SKM-1 (cell line): ENCODE data around the gene FYN.
"Not testable (repeated sequence)": the region's sequence is repeated elsewhere in the genome, so short reads cannot be mapped to it uniquely, and the experiment has no call there.

Experiments
- DNase-seq: peaks from one replicate; lab custom pipeline; 2025; ENCODE audit not compliant: unreplicated experiment; lab: John Stamatoyannopoulos, UW

FYN gene

DNA sequence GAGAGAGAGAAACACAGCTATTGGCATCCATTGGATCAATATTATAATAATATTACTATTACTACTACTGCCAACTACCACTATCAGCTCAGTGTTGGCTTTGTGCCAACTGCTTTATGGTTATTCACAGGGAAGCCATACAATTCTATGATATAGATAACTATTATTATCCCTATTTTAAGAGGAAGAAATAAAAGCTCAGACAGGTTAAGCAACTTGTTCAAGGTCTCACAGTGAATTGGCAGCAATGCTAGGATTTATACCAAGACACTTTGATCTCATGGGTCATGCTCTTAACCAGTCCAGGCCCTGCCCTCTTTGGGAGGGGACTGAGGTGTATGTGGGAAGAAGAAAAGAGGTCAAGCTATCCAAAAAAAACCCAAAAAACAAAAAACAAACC, 185.6 kb downstream of the FYN start:
- DNase-seq, result no peak

DNA sequence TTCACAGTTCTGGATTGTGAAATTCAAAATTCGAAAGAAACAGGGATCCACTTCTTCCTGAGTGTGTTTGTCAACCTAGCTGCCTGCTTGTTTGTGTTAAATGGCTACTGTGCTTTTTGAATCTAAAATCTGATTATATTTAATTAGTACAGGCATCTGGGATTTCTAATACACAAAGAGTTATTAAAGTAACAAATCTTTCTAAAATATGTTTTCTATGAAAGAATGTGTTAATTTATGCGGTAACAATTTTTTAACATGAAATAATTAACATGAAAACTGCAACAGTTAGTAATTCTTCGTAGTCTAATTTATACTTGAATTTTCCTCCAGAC, 186.4 kb downstream of the FYN start:
- DNase-seq, result no peak

DNA sequence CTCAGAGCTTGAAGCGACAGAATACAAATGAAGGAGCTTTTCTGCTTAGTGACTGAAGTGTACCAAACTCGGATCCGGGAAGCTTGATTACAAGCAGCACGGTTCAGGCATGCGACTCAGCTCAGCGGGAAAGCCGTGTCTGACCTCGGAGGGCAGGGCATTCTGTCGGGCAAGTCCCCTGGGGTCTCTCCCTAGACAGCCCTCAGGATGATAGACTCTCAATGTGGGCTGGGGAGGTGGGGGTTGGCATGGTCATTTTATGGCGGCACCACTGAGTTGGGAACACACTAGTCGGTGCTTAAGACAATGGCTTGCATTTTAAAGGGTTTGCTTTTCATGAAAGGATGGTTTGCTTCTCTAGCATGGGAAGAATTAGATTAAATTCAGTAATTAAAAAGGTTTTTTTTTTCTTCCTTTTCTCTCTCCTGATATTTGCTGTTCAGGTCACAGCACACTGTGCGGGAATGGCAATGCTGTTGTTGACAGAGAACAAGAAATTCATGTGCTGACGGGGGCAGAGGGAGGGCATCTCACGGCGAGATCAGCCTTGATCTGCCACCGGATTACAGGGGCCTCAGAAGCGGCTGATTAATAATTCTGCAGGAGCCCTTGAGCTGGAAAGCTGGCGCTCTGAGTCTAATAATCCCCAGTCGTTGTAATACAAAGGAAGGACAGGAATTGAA, 186.9 kb downstream of the FYN start:
- no peak for DNase-seq

DNA sequence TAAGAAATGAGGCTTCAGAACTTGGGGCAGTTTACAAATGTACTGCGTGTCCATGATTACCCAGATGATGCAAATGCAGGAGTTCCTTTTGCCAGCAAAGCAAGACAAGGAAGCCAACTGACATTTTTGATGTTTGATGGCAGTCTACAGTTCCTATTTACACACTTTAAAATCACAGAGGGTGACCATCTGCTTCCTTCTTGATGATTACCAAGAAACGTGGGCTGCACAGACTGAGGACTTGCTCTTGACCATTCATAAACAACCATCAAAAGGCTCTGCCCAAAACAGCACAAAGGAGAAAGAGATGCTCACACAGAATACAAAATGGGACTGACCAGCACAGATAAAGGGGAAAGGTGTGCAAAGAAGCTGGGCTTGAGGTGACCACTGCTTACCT, 187.7 kb downstream of the FYN start:
- DNase-seq, result no peak

GRCh38 chr6:111685058-111685457, 188.2 kb downstream of the FYN start:
- no peak for DNase-seq

GRCh38 chr6:111683749-111684267, 189.4 kb downstream of the FYN start:
- no peak for DNase-seq

DNA sequence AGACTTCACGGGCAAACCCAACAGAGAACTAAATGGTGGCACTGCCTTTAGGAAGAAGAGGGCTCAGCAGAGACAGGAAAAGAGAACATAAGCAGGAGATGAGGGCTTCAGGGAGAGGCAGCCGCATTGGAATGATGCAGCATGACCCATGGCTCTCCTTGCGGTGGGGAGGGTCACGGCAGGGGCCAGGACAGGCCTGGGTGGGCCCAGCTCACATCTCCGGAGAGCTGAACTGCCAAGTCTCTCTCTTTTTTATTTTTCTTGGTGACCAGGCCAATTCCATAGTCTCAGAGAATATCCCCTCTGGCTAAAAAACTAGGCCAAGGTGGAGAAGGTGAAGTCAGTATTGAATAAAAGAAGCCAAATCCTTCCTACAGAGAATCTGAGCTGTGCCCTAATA, 190.1 kb downstream of the FYN start:
- no peak for DNase-seq

GRCh38 chr6:111681860-111682259, 191.4 kb downstream of the FYN start:
- DNase-seq, result no peak

- not testable (repeated sequence) for DNase-seq
Measured at GRCh38 chr6:111680811-111681609, 192.2 kb downstream of the FYN start.

DNA sequence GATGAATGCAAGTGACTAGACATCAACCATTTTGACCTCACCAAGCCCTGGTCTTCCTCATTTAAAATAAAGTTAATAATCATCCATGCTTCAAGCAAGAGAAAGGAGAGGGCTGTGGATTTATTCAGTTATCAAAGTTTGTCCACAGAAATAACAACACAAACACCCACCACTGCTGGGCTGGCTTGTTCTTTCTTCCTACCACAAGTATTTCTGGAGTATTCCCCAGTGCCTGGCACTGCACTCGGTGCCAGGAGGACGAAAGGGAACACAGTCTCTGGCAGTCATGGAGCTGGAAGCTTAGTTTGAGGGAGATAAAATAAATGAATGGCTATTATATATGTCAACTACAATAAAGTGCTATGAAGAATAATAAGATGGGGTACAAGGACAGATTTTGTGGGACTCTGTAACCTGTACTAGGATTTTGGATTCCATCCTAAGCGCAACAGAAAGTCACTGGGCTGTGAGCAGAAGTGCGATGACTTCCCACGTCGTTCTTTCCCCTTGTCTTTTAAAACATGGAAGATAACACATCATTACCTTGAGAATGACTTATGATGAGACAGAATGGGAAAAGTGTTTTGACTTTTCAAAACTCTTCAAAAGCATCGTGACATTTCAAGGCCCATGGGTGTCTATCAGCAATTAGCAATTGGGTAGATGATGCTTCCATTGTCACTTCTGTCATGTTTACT, 193.1 kb downstream of the FYN start:
- no peak for DNase-seq

GRCh38 chr6:111679126-111679858, 194.0 kb downstream of the FYN start:
- no peak for DNase-seq

- DNase-seq, result no peak
Measured at GRCh38 chr6:111677249-111677990, 195.8 kb downstream of the FYN start.

DNA sequence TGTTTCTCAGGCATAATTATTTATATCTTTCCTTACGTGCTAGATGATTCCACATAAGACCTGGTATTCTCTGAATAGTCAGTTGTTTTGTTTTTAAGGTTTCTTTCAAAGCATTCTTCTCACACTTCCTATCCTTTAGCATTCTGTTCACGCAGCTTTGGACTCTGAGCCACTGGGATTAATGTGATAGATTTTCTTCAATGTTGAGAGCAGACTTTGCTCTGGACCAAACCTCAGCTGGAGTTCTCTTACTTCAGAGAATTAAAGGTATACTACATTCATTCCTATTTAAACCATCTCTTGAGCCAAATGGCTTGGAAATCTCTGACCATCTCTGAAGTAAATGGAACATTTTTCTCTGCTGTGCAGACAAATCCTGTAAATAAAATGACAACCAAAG, 196.9 kb downstream of the FYN start:
- no peak for DNase-seq

- no peak for DNase-seq
Measured at GRCh38 chr6:111674883-111675282, 198.4 kb downstream of the FYN start.

DNA sequence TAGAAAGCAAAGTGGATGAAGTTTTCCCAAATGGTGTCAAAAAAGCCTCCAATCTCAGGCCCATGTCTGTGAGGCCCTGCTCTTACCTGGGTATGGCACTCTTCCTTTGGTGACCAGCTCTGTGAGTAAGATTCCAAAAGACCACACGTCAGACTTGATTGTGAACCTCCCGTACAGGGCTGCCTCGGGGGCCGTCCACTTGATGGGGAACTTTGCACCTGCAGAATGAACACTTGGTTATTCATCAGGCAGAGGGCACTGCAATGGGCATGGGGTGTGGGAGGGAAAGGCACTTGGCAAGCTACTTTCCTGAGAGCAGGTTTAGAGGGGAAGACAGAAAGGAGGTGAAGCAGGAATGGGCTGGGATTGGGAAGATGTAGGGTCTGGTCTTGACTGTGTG, 198.8 kb downstream of the FYN start:
- DNase-seq, result no peak

- DNase-seq, result no peak
Measured at GRCh38 chr6:111673937-111674336, 199.3 kb downstream of the FYN start.

GRCh38 chr6:111673532-111673931, 199.7 kb downstream of the FYN start:
- DNase-seq, result no peak

DNA sequence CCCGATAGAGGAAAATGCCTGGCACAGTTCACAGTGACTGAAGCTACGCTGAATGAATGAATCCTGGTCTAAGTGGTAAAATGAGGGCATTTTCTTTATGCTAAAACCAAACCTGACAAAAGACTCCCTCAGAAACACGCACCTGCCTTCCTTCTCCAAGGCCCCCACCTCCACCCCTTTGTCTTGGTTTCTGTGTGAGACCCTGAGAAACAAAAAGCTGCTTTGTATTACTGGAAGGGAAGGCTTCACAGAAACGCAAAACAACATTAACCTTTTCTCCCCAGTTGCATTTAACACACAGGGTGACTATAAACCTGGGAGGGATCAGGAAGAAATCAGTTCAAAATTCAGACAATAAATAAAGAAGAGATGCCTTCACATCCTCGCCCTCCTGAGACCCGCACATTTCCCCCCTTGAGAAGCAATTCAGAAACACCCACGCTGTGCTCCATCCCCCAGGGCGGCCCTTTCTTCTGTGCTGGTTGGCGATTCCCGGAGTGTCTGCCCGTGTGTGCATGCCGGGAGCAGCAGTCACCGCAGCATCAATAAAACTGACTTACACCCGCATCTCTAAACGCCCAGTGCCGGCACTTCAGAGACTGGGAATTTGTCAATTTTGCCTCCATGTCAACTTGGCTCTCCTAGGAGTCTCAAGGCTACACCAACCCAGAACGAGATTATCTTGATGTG, 200.3 kb downstream of the FYN start:
- no peak for DNase-seq

DNA sequence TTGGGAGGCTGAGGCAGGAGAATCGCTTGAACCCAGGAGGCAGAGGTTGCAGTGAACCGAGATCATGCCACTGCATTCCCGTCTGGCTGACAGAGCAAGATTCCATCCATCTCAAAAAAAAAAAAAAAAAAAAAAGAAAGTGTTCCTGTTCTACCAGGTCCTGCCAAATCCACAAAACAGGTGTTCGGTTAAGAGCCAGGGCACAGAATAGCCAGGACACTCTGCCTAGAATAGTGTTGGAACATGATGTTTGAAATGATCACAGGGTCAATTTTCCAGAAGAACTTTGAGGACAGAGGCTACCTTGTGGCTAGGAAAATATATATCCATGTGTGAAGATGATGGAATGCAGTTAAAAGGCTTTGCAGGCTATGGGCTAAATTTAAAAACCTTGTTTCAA, 203.9 kb downstream of the FYN start:
- DNase-seq, result no peak

DNA sequence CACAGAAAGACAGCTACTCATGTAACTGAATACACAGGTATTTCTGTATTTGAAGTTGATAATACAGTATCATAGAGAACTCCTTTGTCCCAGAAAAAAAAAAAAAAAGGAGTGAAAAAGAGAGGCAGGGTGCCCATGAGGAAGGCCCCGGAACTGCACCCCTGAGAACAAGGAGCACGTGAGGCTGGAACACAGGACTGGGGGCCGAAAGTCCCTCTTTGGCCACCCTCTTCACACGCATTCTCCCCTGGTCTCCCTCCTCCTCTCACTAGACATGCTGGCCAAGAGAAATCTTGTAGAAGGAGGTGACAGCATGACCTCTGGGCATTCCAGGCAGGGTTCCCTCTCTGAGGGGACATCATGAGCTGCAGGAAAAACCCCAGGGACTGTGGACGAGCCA, 204.8 kb downstream of the FYN start:
- DNase-seq, result no peak
